Thyroid gland (tissue), 4 donors: ENCODE results near the gene SFXN2. TPM values are rescaled to one million over a fixed set of nuclear protein-coding genes. Genes with fewer than 3 reads are reported as not detected.
"Not testable (repeated sequence)": the region's sequence is repeated elsewhere in the genome, so short reads cannot be mapped to it uniquely, and the experiment has no call there.

ENCODE experiments used
- DNase-seq, 2 donors: peaks; one replicate each; pipeline ENCODE4 v3.0.0-alpha.2; 2019
- H3K27ac ChIP-seq, 3 donors: fragments of 200-600 bp; sonication (generic); 1 replicate in 2 of 3; 2 replicates in 1 of 3; pipeline ENCODE4 v1.5.1; 2016 to 2019; ENCODE audit warnings: mild to moderate bottlenecking in 1 of 3, moderate library complexity in 1 of 3
- H3K27me3 ChIP-seq: fragments of 200-600 bp; sonication (generic); one replicate; pipeline ENCODE4 v1.5.1; 2019
- H3K36me3 ChIP-seq, 2 donors: fragments of 200-600 bp; sonication (generic); one replicate each; pipeline ENCODE4 v1.5.1; 2016 to 2019
- H3K4me1 ChIP-seq, 2 donors: fragments of 200-600 bp; sonication (generic); one replicate each; pipeline ENCODE4 v1.5.1; 2017 to 2019
- H3K4me3 ChIP-seq, 3 donors: fragments of 200-600 bp; sonication (generic); replicated peaks in 1 of 3; 1 replicate in 2 of 3; 2 replicates in 1 of 3; pipeline ENCODE4 v1.5.1; 2016; ENCODE audit warnings: mild to moderate bottlenecking in 1 of 3
- H3K9me3 ChIP-seq: fragments of 200-600 bp; sonication (generic); one replicate; pipeline ENCODE4 v1.5.1; 2017
- CTCF ChIP-seq, 6 experiments: fragments of 200-600 bp in 3 of 6; fragments of 450-650 bp in 3 of 6; sonication (generic) in 3 of 6; IDR thresholded peaks; one replicate each; pipeline ENCODE4 v1.5.1; 2016 to 2019; ENCODE audit warnings: antibody characterized with exemption in 6 of 6, mild to moderate bottlenecking in 2 of 6, inconsistent platforms in 1 of 6, moderate library complexity in 1 of 6
- POLR2A ChIP-seq, 2 donors: fragments of 450-650 bp; IDR thresholded peaks; one replicate each; pipeline ENCODE4 v1.6.1; 2017; ENCODE audit warnings: antibody characterized with exemption in 2 of 2, mild to moderate bottlenecking in 2 of 2, moderate library complexity in 1 of 2
- WGBS, 2 donors: methylation state at CpG; one replicate each; pipeline ENCODE4 v1.1.5; 2017; 5-methylcytosine and 5-hydroxymethylcytosine counted together
- intact Hi-C: fragments of 100-400 bp; cut with DNase I; formaldehyde crosslinking; loops from one replicate; pipeline ENCODE4 v1.15.1; 2023
- total RNA-seq, 4 donors: library from RNA; depleted of rRNA; stranded (reverse); fragments of >200 nt; gene quantifications; one replicate each; pipeline ENCODE4 v1.2.3, GENCODE V29; 2016

SFXN2 gene
- total RNA-seq, 4 donors from 2014 or later: 5.1 to 38.4 (median 20.9) TPM

DNA sequence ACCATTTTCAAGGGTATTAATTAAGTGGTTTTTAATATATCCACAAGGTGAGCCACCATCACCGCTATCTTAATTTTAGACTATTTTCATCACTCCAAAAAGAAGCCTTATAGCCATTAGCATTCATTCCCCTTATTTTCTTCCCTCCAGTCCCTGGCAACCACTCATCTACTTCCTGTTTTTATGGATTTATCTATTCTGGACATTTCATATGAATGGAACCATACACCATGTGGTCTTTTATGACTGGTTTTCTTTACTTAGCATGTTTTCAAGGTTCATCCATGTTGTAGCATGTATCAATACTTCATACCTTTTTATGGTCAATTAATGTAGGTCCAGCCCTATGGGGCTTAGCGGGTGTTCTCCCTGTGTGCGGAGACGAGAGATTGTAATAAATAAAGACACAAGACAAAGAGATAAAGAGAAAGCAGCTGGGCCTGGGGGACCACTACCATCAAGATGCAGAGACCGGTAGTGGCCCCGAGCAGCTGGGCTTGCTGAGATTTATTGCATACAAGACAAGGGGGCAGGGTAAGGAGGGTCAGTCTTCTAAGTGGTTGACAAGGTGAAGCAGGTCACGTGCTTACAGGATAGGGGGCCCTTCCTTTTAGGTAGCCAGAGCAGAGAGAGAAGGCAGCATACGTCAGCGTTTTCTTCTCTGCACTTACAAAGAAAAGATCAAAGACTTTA lies 44.0 kb downstream of the SFXN2 start:
- no peaks in the 10 kb centered on the region for H3K36me3 ChIP-seq
- TF ChIP-seq POLR2A (IDR thresholded peaks at IDR 0.05) (no peak), CTCF (IDR thresholded peaks at IDR 0.05) (no peak)
- H3K9me3 ChIP-seq: no peaks in the 10 kb centered on the region
- WGBS, 2 donors: 52 to 60% methylated on average over 9 of the region's 9 CpGs
- H3K4me3 ChIP-seq: no peak overlapping the region
- intact Hi-C loops: no loop called here
- no peak for DNase-seq
- peak overlapping the region; percentile 76 to 82 (median 76) for H3K27ac ChIP-seq
- no peaks in the 10 kb centered on the region for H3K27me3 ChIP-seq
- peaks cover 74 to 87% of the 10 kb centered on the region in 2 donors for H3K4me1 ChIP-seq

DNA sequence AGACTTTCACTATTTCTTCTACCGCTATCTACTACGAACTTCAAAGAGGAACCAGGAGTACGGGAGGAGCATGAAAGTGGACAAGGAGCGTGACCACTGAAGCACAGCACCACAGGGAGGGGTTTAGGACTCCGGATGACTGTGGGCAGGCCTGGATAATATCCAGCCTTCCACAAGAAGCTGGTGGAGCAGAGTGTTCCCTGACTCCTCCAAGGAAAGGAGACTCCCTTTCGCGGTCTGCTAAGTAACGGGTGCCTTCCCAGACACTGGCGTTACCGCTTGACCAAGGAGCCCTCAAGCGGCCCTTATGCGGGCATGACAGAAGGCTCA lies 44.5 kb downstream of the SFXN2 start:
- H3K9me3 ChIP-seq, H3K4me3 ChIP-seq, intact Hi-C loops, H3K27me3 ChIP-seq, H3K36me3 ChIP-seq: not testable (repeated sequence)
- peak; percentile 85 to 89 for DNase-seq
- WGBS, 2 donors: 19 to 60% methylated on average over 7 of the region's 12 CpGs
- peak overlapping the region; percentile 76 to 82 (median 76) for H3K27ac ChIP-seq
- TF ChIP-seq POLR2A (IDR thresholded peaks at IDR 0.05): peak in 1 of 2 donors; percentile 67
- H3K4me1 ChIP-seq: peaks cover 73 to 85% of the 10 kb centered on the region in 2 donors

DNA sequence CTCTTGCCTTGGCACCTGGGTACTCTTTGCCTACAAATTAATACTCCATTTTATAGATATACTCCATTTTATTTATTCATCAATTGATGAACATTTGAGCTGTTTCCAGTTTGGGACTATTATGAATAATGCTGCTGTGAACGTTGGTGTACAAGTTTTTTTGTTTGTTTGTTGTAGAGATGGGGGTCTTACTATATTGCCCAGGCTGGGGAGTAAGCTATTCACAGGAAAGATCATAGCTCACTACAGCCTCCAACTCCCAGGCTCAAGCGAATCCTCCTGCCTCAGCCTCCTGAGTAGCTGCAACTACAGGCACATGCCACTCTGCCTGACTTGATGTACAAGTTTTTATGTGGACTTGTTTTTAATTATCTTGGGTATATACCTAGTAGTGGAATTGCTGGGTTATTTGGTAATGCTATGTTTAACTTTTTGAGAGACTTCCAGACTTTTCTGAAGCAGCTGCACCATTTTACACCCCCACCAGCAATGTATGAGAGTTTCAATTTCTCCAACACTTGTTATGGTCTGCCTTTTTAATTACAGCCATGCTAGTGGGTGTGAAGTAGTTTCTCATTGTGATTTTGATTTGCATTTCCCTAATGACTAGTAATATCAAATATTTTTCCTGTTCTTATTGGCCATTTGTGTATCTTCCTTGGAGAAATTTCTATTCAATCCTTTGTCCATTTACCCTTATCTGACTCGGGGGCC lies 45.2 kb downstream of the SFXN2 start:
- no peak for DNase-seq
- Histone ChIP-seq H3K36me3 (no peaks in the 10 kb centered on the region), H3K27ac (peak overlapping the region; percentile 65 to 73 (median 67)), H3K9me3 (no peaks in the 10 kb centered on the region), H3K4me1 (peaks cover 73 to 85% of the 10 kb centered on the region in 2 donors), H3K4me3 (no peak overlapping the region), H3K27me3 (no peaks in the 10 kb centered on the region)
- TF ChIP-seq POLR2A (IDR thresholded peaks at IDR 0.05): no peak
- TF ChIP-seq CTCF (IDR thresholded peaks at IDR 0.05): no peak
- intact Hi-C loops: no loop called here
- WGBS, 2 donors: 86 to 92% methylated on average over 3 of the region's 3 CpGs

GRCh38 chr10:102761981-102762380 lies 47.5 kb downstream of the SFXN2 start:
- no peak for DNase-seq
- H3K27ac ChIP-seq: peak overlapping the region; percentile 6 to 67 (median 53)
- peaks cover 76 to 87% of the 10 kb centered on the region in 2 donors for H3K4me1 ChIP-seq
- H3K9me3 ChIP-seq: no peaks in the 10 kb centered on the region
- intact Hi-C loops: no loop called here
- H3K27me3 ChIP-seq: no peaks in the 10 kb centered on the region
- WGBS, 2 donors: 93 to 95% methylated on average over 4 of the region's 4 CpGs
- no peak for TF ChIP-seq CTCF (IDR thresholded peaks at IDR 0.05)
- no peak for TF ChIP-seq POLR2A (IDR thresholded peaks at IDR 0.05)
- H3K36me3 ChIP-seq: no peaks in the 10 kb centered on the region
- no peak overlapping the region for H3K4me3 ChIP-seq

- Histone ChIP-seq H3K9me3 (no peaks in the 10 kb centered on the region), H3K4me1 (peaks cover 78 to 87% of the 10 kb centered on the region in 2 donors), H3K4me3 (no peak overlapping the region), H3K36me3 (no peaks in the 10 kb centered on the region), H3K27ac (peak overlapping the region; percentile 3 to 53 (median 13)), H3K27me3 (no peaks in the 10 kb centered on the region)
- intact Hi-C loops: no loop called here
- DNase-seq: no peak
- WGBS, 2 donors: 71 to 73% methylated on average over 7 of the region's 7 CpGs
- TF ChIP-seq CTCF (IDR thresholded peaks at IDR 0.05) (no peak), POLR2A (IDR thresholded peaks at IDR 0.05) (no peak)
These were observed 48.1 kb downstream of the SFXN2 start for GRCh38 chr10:102762401-102763015.
